ENCODE results near the gene CUBN.

CUBN gene

DNA sequence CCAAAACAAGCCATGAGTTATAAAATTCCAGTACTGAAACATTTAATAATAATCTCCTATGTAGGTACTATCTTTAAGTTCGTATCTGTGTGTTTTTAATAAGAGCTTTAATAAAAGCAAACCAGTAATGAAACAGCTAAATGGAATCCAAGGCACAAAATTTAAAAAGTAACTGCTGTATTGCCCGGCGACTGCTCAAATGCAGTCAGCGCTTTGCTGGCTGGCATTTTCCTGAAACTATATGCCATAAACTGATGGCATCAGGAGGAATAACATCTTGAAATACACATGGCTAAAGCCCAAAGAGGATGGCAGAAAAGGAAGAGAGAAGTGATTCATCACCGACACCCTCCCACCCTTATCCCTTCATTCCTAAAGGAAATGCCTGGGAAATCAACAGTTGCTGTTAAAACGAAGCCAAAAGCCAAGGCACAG lies 133.1 kb downstream of the CUBN start:
- no peaks in the 10 kb centered on the region for H3K9me3 ChIP-seq (ENCODE audit: control insufficient read depth, low read length)
- H3K9ac ChIP-seq (ENCODE audit: low read length), result no peak overlapping the region
- no peak overlapping the region for H3K4me3 ChIP-seq (ENCODE audit: low read length)
- H3K4me1 ChIP-seq (ENCODE audit: control insufficient read depth, insufficient read depth, low read length), result no peaks in the 10 kb centered on the region
- H3K27me3 ChIP-seq (ENCODE audit: control insufficient read depth, insufficient read depth, low read length), result no peaks in the 10 kb centered on the region
- no peaks in the 10 kb centered on the region for H3K36me3 ChIP-seq (ENCODE audit: control insufficient read depth, insufficient read depth, low read length)

DNA sequence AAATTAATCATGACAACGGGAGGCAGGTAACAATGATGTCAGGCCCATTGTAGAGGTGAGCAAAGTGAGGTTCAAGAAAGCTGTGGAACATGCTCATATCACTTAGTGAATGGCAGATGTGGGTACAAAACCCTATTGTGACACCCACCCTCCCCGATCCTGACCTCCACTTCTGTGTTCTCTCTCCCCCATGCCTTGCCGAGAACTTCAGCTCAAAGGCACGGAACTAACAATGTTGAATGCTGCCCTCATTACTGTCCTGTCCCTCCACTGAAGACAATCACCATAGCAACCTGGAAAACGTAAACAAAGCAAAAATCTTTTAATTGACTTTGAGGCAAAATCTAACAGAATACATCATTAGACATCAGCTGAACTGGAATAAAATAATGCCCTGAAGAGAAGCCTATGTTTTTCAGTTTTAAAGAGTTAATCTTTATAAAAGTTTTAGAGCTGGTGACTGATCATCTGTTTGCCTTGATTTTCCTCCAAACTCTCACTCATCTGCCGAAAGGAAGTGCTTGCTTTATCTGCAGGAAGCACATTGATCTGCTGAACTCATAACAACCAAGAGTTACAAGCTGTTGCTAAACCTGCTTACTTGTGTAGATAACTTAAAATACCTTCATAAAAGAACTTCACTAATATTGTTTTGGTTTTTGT lies 133.6 kb downstream of the CUBN start:
- Histone ChIP-seq H3K4me1 (ENCODE audit: control insufficient read depth, insufficient read depth, low read length) (no peaks in the 10 kb centered on the region), H3K4me3 (ENCODE audit: low read length) (no peak overlapping the region), H3K36me3 (ENCODE audit: control insufficient read depth, insufficient read depth, low read length) (no peaks in the 10 kb centered on the region), H3K9ac (ENCODE audit: low read length) (no peak overlapping the region), H3K27me3 (ENCODE audit: control insufficient read depth, insufficient read depth, low read length) (no peaks in the 10 kb centered on the region), H3K9me3 (ENCODE audit: control insufficient read depth, low read length) (no peaks in the 10 kb centered on the region)

GRCh38 chr10:16993186-16993585 lies 136.4 kb downstream of the CUBN start:
- Histone ChIP-seq H3K9me3 (ENCODE audit: control insufficient read depth, low read length) (no peaks in the 10 kb centered on the region), H3K27me3 (ENCODE audit: control insufficient read depth, insufficient read depth, low read length) (no peaks in the 10 kb centered on the region), H3K4me3 (ENCODE audit: low read length) (no peak overlapping the region), H3K36me3 (ENCODE audit: control insufficient read depth, insufficient read depth, low read length) (no peaks in the 10 kb centered on the region), H3K9ac (ENCODE audit: low read length) (no peak overlapping the region), H3K4me1 (ENCODE audit: control insufficient read depth, insufficient read depth, low read length) (no peaks in the 10 kb centered on the region)

- Histone ChIP-seq H3K36me3 (ENCODE audit: control insufficient read depth, insufficient read depth, low read length) (no peaks in the 10 kb centered on the region), H3K9ac (ENCODE audit: low read length) (no peak overlapping the region), H3K27me3 (ENCODE audit: control insufficient read depth, insufficient read depth, low read length) (no peaks in the 10 kb centered on the region), H3K4me1 (ENCODE audit: control insufficient read depth, insufficient read depth, low read length) (no peaks in the 10 kb centered on the region), H3K4me3 (ENCODE audit: low read length) (no peak overlapping the region), H3K9me3 (ENCODE audit: control insufficient read depth, low read length) (no peaks in the 10 kb centered on the region)
These were observed 136.9 kb downstream of the CUBN start for GRCh38 chr10:16992611-16993119.

DNA sequence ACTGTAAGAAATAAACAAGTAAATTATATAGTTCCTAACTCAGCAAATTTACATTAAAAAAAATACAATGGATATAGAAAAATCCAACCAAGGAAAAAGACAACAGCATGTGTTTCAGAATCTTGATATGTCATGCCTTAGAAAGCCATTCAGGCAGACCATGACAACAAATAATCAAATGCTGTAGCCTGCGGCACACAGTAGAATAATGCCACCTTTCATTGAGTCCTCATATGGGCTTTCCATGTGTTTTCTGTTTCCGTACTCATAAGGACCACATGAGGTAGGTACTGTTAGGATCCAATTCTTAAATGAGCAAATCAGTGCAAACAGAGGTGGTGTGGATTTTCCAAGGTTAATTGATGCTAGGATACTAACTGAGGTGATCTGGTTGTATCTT lies 138.6 kb downstream of the CUBN start:
- Histone ChIP-seq H3K4me1 (ENCODE audit: control insufficient read depth, insufficient read depth, low read length) (peaks cover 9% of the 10 kb centered on the region), H3K9ac (ENCODE audit: low read length) (no peak overlapping the region), H3K36me3 (ENCODE audit: control insufficient read depth, insufficient read depth, low read length) (no peaks in the 10 kb centered on the region), H3K27me3 (ENCODE audit: control insufficient read depth, insufficient read depth, low read length) (no peaks in the 10 kb centered on the region), H3K9me3 (ENCODE audit: control insufficient read depth, low read length) (no peaks in the 10 kb centered on the region), H3K4me3 (ENCODE audit: low read length) (no peak overlapping the region)

GRCh38 chr10:16989826-16990293 lies 139.8 kb downstream of the CUBN start:
- Histone ChIP-seq H3K9me3 (ENCODE audit: control insufficient read depth, low read length) (no peaks in the 10 kb centered on the region), H3K9ac (ENCODE audit: low read length) (no peak overlapping the region), H3K4me1 (ENCODE audit: control insufficient read depth, insufficient read depth, low read length) (peaks cover 9% of the 10 kb centered on the region), H3K4me3 (ENCODE audit: low read length) (no peak overlapping the region), H3K27me3 (ENCODE audit: control insufficient read depth, insufficient read depth, low read length) (no peaks in the 10 kb centered on the region), H3K36me3 (ENCODE audit: control insufficient read depth, insufficient read depth, low read length) (no peaks in the 10 kb centered on the region)

DNA sequence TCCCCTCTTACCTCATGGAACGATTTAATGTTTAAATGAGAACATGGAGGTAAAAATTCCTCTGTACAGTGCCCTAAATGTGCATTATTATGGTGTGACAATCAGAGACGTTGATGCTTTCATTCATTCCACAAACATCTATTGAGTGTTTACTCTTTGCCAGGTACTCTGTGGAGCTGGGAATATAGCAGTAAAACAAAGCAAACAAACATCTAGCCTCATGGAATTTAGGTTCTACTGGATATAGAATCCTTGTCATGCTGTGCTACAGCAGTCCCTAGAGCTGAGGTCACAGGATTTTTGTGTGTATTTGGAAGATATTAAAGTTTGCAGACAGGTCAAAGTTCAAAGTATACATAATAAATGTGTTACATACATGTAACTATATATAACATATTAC lies 140.7 kb downstream of the CUBN start:
- no peaks in the 10 kb centered on the region for H3K36me3 ChIP-seq (ENCODE audit: control insufficient read depth, insufficient read depth, low read length)
- peaks cover 9% of the 10 kb centered on the region for H3K4me1 ChIP-seq (ENCODE audit: control insufficient read depth, insufficient read depth, low read length)
- no peak overlapping the region for H3K9ac ChIP-seq (ENCODE audit: low read length)
- no peaks in the 10 kb centered on the region for H3K27me3 ChIP-seq (ENCODE audit: control insufficient read depth, insufficient read depth, low read length)
- no peaks in the 10 kb centered on the region for H3K9me3 ChIP-seq (ENCODE audit: control insufficient read depth, low read length)
- H3K4me3 ChIP-seq (ENCODE audit: low read length), result no peak overlapping the region

DNA sequence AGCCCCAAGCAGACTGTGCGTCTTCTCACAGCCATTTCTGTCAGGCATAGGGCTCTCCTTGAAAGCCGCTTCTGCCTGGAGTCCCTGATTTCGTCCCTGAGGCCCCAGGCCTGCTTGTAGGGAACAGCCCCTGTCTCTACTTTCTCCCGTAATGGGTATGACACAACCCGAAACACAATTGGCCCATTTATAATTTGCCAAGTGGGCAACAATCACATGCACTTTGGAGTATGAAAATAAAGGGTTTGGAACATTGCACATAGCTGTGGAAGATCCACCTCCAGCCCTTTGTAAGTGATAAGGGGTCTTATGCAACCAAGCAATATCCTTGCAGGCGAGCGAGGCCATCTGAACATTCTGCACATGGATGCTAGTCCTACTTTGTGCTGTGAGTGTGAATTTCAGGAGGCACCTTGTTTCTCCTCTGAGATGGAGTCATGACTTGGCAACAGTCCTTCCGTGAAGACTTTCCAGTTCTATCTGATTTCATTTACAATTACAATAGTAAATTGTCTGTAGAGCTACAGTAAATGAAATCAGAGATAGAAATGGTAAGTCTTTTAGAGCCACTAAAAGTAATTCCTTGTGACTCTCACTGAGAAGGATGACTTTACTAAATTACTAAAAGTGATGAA lies 141.5 kb downstream of the CUBN start:
- no peaks in the 10 kb centered on the region for H3K27me3 ChIP-seq (ENCODE audit: control insufficient read depth, insufficient read depth, low read length)
- no peak overlapping the region for H3K9ac ChIP-seq (ENCODE audit: low read length)
- H3K36me3 ChIP-seq (ENCODE audit: control insufficient read depth, insufficient read depth, low read length), result no peaks in the 10 kb centered on the region
- H3K9me3 ChIP-seq (ENCODE audit: control insufficient read depth, low read length), result no peaks in the 10 kb centered on the region
- no peak overlapping the region for H3K4me3 ChIP-seq (ENCODE audit: low read length)
- peaks cover 9% of the 10 kb centered on the region for H3K4me1 ChIP-seq (ENCODE audit: control insufficient read depth, insufficient read depth, low read length)

DNA sequence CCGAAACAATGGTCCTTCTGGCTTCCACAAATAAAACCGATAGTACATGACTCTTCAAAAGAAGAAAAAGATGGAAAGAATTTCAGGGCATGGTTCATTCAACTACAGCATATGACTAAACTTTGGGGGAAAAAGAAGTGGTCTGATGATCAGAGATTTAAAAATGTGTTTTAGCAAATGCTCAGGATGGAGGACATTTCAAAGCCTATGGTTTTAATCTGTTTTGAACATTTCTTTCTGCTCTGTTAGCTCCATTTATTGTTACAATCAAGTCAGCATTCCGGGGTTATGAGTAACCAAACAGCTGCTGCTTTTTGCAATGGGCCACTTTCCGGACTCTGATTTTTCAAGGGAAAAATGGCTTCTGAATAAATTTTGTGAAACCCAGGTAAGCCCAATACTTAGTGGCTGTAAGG lies 142.4 kb downstream of the CUBN start:
- peaks cover 9% of the 10 kb centered on the region for H3K4me1 ChIP-seq (ENCODE audit: control insufficient read depth, insufficient read depth, low read length)
- no peaks in the 10 kb centered on the region for H3K27me3 ChIP-seq (ENCODE audit: control insufficient read depth, insufficient read depth, low read length)
- H3K4me3 ChIP-seq (ENCODE audit: low read length), result no peak overlapping the region
- no peaks in the 10 kb centered on the region for H3K36me3 ChIP-seq (ENCODE audit: control insufficient read depth, insufficient read depth, low read length)
- no peak overlapping the region for H3K9ac ChIP-seq (ENCODE audit: low read length)
- no peaks in the 10 kb centered on the region for H3K9me3 ChIP-seq (ENCODE audit: control insufficient read depth, low read length)

DNA sequence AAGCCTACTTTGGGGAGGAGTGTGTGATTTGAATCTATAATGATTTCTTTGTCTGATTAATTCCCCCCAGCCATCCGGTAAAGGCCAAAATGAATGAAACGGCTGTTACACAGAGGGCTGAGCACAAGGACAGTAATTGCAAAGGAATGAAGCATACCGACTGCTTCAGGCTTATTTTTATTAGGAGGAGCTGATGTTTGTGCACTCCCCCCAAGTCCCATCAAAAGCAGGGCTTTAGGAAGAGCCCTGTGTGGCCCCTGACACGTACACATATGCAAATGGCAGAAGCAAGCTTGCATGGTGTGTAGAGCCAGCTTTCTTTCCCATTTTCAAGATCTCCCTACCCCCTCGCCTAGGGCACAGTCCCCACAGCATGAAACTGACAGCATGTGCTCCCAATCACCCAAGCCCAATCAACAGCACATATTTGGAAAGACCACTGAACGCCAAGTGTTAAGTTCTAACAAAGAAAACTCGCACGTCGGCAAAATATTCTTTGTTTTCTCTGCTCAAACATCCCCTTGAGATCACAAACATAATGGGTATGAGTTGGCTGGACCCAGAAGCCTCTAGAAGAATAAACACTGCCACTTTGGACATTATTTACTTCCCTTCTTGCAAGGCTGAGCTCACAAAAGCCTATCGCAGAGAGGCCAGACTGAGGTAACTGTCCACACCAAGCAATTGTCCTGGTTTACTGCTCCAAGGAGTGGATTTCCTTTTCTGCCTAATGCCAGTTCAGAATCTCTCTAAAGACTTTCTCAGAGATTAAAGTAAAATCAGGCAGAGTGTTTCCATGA lies 143.0 kb downstream of the CUBN start:
- Histone ChIP-seq H3K36me3 (ENCODE audit: control insufficient read depth, insufficient read depth, low read length) (no peaks in the 10 kb centered on the region), H3K9ac (ENCODE audit: low read length) (no peak overlapping the region), H3K9me3 (ENCODE audit: control insufficient read depth, low read length) (no peaks in the 10 kb centered on the region), H3K27me3 (ENCODE audit: control insufficient read depth, insufficient read depth, low read length) (no peaks in the 10 kb centered on the region), H3K4me3 (ENCODE audit: low read length) (no peak overlapping the region), H3K4me1 (ENCODE audit: control insufficient read depth, insufficient read depth, low read length) (peaks cover 9% of the 10 kb centered on the region)

- H3K4me1 ChIP-seq (ENCODE audit: control insufficient read depth, insufficient read depth, low read length), result peaks cover 9% of the 10 kb centered on the region
- H3K27me3 ChIP-seq (ENCODE audit: control insufficient read depth, insufficient read depth, low read length), result no peaks in the 10 kb centered on the region
- no peak overlapping the region for H3K9ac ChIP-seq (ENCODE audit: low read length)
- H3K36me3 ChIP-seq (ENCODE audit: control insufficient read depth, insufficient read depth, low read length), result no peaks in the 10 kb centered on the region
- no peaks in the 10 kb centered on the region for H3K9me3 ChIP-seq (ENCODE audit: control insufficient read depth, low read length)
- H3K4me3 ChIP-seq (ENCODE audit: low read length), result no peak overlapping the region
These were observed 143.6 kb downstream of the CUBN start for GRCh38 chr10:16986082-16986405.

DNA sequence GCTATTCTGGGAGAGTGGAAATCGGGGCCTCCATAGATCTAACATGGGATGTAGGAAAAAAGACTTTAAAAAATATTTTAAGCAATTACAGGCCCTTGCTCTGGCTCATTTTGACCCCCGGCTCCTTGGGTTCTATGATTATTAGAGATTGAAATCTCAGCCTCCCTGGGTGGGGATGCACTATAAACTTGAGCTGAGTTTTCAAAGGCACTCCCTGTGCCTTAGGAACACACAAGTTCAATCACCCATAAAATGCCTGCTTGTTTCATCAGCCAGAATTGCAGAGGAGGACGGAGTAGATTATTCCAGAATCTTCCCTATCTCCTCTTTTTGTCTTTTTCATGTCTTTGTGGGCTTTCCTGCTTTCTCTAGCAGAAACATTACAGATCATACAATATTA lies 145.4 kb downstream of the CUBN start:
- H3K27me3 ChIP-seq (ENCODE audit: control insufficient read depth, insufficient read depth, low read length), result no peaks in the 10 kb centered on the region
- H3K4me3 ChIP-seq (ENCODE audit: low read length), result no peak overlapping the region
- H3K9me3 ChIP-seq (ENCODE audit: control insufficient read depth, low read length), result no peaks in the 10 kb centered on the region
- H3K4me1 ChIP-seq (ENCODE audit: control insufficient read depth, insufficient read depth, low read length), result peaks cover 9% of the 10 kb centered on the region
- H3K9ac ChIP-seq (ENCODE audit: low read length), result no peak overlapping the region
- no peaks in the 10 kb centered on the region for H3K36me3 ChIP-seq (ENCODE audit: control insufficient read depth, insufficient read depth, low read length)
